T-helper 1 cell treated with Interleukin-12 subunit alpha and Interleukin-12 subunit beta and Interleukin-4 antibody, amounts not matched to agents 30 ng/mL and 1 ng/mL, for 36 hours (primary cell): ENCODE data around the gene ARMH3. TPM values are rescaled to one million over a fixed set of nuclear protein-coding genes. Genes with fewer than 3 reads are reported as not detected.
"Not testable (repeated sequence)": the region's sequence is repeated elsewhere in the genome, so short reads cannot be mapped to it uniquely, and the experiment has no call there.

Experiments used
- intact Hi-C: fragments of 100-400 bp; cut with micrococcal nuclease; formaldehyde crosslinking; loops from one replicate; pipeline ENCODE4 v1.15.1; 2024
- total RNA-seq: library from RNA; stranded (reverse); gene quantifications from 2 replicates; pipeline ENCODE4 v1.2.3, GENCODE V29; 2022

The ARMH3 gene
- total RNA-seq, 1 donor from 2014 or later = 28.0 TPM

DNA sequence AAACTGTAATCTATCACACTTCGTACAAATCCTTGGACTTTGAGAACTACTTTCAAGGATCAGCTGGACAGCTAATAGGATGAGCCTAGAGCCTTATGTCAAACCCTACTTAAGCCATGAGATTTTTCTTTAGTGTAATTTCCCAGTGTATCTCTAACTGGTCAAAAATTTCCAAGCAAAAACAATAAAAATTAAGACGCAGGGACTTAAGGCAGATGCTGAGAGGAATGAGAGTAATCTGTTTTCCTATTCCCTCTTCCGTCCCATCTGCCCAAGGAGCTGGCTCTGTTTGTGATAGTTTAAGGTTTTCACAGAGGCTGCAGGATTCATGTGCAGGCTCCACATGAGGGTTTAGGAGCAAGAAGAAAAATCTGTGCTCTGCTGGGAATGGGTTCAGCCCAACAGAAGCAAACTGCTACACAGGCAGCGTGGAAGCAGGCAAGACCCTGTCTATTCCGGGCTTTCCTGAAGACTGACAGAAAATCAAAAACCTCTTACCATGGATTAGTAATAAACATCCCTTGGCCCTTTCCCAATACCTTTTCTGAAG is 62.2 kb downstream of the ARMH3 start:
- intact Hi-C loops = no loop called here

GRCh38 chr10:101993221-101993620 is 62.8 kb downstream of the ARMH3 start:
- intact Hi-C loops = no loop called here

DNA sequence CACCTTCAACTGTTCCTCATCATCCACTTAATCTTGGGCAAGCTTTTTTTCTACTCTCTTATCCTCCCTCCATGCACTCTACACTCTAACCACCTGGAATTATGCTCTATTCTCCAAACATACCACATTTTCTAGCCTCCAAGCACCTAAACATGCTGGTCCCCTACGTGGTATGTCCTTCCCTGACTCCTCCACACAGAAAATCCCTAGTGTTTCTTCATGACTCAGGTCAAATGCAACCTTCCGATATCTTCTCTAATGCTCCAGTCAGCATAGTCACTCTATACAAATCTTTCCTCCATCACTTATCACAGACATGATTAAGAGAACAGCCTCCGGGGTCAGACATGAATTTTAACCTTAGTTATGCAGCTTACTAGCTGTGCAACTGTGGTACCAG is 68.8 kb downstream of the ARMH3 start:
- intact Hi-C loops = no loop called here

DNA sequence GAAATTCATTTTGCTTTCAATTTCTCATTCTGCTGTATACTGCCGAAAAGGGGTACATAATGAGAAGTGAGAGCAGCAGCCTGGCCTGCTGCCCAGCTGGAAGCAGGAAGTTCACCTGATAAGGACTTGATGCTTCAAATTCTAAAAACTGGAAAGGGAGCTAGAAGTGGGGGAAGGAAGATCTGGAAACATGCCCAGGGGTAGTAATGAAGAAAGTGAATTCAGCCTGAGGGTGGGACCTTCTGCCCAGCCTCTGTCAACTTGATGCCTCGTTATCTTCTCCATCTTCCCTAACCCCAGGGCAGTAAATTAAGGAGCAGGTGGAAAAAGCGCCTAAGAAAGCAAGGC is 69.4 kb downstream of the ARMH3 start:
- intact Hi-C loops = no loop called here

GRCh38 chr10:101980677-101981076 is 75.3 kb downstream of the ARMH3 start:
- intact Hi-C loops = not testable (repeated sequence)

DNA sequence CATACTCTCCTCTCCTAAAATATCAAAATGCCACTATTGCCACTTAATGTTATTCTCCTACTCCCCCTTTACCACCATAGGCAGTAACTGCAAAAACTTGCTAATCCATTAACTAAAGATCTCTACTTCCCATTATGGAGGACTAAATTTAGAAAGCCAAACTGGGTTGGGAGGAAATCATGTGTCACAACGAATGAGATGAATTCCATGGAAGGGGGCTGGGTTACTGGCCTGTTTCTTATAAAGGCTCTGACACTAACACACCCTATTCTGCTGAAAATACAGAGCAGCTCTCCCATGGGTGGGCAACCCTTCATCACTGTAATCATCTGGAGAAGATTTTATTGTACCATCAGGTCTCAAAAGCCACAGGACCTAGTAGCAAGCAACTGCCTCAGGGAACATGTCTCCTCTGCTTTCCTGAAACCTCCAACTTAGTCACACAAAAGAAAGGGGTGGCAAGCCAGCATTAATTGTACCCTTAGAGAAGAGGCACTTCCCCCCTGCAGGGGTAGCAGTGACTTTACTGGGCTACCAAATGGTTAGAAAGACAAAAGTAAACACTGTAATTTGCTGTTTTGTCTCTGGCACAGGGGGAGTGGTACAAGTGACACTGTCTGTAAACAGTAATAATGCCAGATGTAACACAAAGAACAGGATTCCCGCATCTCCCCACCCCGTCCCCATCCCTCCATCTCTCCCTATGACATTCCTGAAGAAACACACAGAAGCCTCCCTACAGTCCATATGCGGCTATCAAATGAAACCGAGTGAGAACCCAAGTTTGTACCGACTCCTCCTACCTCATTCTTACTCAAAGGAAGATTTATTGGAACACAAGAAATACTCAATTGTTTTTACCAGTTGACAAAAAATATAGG is 81.6 kb downstream of the ARMH3 start:
- intact Hi-C loops = loop anchor here (5.0 kb wide), 1 partner anchor 83 kb away; the partner anchor contains the start of gene ARMH3

GRCh38 chr10:101972761-101973160 is 83.2 kb downstream of the ARMH3 start:
- intact Hi-C loops = loop anchor here (1.0 to 5.0 kb wide), 2 partner anchors 85 to 154 kb away; partner anchors contain the start of genes ARMH3 and OGA

DNA sequence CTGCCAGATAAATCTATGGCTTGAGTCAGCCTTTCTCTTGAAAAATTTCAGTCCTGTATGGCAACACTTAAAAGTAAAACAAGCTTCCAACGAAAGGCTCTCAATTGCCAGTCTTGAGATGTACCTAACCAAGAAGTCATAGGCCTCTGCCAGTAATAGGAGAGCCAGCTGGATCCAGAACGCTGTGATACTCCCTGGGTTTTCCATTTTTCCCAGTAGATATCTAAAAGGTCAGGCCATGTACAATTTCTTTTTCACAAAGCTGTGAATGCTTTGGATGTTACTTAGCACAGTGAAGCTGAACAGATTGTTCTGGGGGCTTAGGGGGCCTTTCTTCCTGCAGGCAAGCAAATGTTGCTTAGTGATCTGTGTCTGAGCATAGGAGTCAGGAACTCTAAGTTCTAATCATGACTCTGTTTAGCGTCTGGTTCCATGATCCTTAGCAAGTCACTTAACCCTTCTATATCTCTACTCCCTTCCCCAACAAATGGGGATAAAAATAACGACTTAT is 86.5 kb downstream of the ARMH3 start:
- intact Hi-C loops = no loop called here

DNA sequence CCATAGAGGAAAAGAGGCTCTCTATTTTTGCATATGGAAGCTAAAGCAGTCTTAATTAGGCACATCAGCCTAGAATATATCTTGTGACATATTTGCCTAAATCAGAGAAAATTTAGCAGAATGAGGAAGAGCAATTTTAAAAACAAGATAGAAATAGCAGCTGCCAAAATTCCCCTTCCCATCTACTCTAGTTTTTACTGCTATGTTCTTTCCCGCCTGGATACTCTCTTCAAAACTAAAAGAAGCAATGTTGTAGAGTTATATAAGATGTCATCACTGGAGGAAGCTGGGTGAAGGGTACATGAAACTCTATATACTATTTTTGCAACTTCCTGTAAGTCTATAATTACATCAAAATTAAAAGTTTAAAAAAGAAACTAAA is 87.0 kb downstream of the ARMH3 start:
- intact Hi-C loops = no loop called here

- intact Hi-C loops = no loop called here
Measured at GRCh38 chr10:101968286-101968939, 87.6 kb downstream of the ARMH3 start.

DNA sequence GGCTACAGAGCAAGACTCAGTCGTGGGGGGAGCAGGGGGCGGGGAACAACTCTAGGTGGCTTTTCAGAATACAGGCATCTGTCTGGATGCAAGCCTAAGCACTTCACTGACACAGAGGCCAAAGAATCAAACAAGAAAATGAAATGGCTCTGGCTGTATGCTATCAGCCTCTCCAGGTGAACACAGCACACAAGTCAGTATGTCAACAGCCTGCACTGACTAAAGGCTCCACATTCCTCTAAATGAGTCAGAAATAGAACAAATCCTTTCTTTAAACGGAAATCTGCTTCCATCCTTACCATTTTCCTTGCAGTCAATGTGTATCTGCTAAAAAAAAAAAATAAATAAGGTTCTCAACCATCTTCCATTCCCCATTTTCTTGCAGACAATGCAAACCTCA is 88.3 kb downstream of the ARMH3 start:
- intact Hi-C loops = no loop called here

- intact Hi-C loops = no loop called here
Measured at GRCh38 chr10:101967119-101967518, 88.9 kb downstream of the ARMH3 start.

DNA sequence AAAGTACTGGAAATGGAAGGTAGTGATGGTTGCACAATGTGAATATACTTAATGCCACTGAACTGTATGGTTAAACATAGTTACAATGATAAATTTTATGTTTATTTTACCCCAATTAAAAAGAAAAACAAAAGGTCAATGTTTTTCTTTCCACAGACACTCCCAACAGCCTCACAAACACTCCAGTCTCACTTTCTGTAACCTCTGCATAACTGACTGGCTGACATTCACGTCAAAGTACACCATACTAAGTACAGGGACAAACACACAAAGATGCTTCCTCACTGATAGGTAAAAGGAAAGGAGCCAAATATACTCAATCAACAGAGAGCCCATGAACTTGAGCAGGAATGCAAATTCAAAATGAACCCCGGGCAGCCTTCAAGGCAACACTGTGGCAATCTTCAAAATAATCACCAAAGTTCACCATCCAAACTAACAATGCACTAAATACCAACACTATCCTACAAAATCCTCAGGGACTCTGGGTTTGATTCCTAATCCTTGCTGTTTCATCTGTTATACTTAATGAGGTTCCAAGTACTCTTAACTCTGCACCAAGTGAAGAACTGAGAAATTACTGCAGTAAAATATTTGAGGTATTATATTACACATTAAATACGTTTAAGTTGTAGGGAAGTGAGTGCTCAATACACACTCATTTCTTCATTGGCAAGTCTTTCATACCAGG is 90.8 kb downstream of the ARMH3 start:
- intact Hi-C loops = no loop called here

- intact Hi-C loops = no loop called here
Measured at GRCh38 chr10:101961591-101962498, 94.1 kb downstream of the ARMH3 start.

DNA sequence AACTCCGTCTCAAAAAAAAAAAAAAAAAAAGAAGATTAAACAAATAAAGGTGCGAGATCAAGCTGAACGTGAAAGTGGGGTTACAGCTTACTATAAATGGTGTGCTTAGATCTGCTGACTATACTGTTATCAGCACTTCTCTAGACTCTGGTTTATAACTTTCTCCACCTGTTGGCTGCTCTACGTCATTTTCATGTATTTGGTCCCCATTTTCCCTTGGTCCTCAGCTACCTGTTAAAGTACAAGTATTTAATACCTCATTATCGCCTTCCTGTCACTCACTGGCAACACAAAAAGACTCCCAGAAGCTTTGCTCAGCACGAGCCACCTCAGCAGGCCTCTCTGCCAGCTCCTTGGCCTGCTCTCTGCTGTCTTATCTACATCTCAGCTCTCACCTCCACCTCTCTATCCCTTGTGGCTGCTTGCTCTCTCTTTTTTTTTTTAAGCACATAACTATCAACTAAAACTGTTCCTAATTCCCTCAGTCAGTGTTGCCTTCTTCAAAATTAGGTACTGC is 95.0 kb downstream of the ARMH3 start:
- intact Hi-C loops = no loop called here

GRCh38 chr10:101959346-101959916 is 96.5 kb downstream of the ARMH3 start:
- intact Hi-C loops = no loop called here

GRCh38 chr10:101958691-101959090 is 97.3 kb downstream of the ARMH3 start:
- intact Hi-C loops = no loop called here

DNA sequence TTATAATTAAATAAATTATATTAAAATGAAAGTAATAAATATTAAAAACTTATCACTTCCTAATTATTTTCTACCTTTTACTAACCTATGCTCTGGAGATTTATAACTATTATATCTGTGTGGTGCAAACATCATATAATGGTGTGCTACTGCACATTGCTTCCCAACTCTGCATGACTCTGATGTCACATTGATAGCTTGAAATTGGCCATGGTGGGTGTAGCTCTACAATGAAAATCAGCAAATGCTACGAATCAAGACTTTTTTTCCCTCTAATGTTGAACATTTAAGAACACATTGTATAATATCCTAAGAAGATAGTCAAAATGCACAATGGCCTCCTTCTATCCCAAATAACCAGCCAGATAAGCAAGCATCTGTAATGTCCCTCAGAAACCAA is 99.1 kb downstream of the ARMH3 start:
- intact Hi-C loops = no loop called here

- intact Hi-C loops = no loop called here
Measured at GRCh38 chr10:101956117-101956516, 99.9 kb downstream of the ARMH3 start.

- intact Hi-C loops = no loop called here
Measured at GRCh38 chr10:101952191-101952590, 103.8 kb downstream of the ARMH3 start.
